NT2/D1 (cell line): ENCODE data around the gene ZNF528.

ENCODE experiments used
- DNase-seq: peaks from one replicate; pipeline ENCODE4 v3.0.0-alpha.2; 2011; ENCODE audit warnings: low read depth, low spot score
- H3K27me3 ChIP-seq: 2 replicates; pipeline ENCODE4 v1.6.0; 2011; ENCODE audit warnings: mild to moderate bottlenecking; ENCODE audit not compliant: insufficient read length, insufficient read depth
- H3K36me3 ChIP-seq: 2 replicates; pipeline ENCODE4 v1.6.1; 2011; ENCODE audit warnings: mild to moderate bottlenecking, low read length, mixed read lengths; ENCODE audit not compliant: insufficient read depth, insufficient read length
- H3K4me1 ChIP-seq: 2 replicates; pipeline ENCODE4 v1.5.1; 2011; ENCODE audit not compliant: insufficient read depth, insufficient read length
- H3K4me3 ChIP-seq: 2 replicates; pipeline ENCODE4 v1.5.1; 2011; ENCODE audit warnings: low read depth; ENCODE audit not compliant: insufficient read length
- H3K9ac ChIP-seq: 2 replicates; pipeline ENCODE4 v1.6.0; 2011; ENCODE audit warnings: low read depth; ENCODE audit not compliant: insufficient read length
- H3K9me3 ChIP-seq: 2 replicates; pipeline ENCODE4 v1.5.1; 2011; ENCODE audit warnings: mild to moderate bottlenecking, low read length; ENCODE audit not compliant: insufficient read depth
- SUZ12 ChIP-seq: IDR thresholded peaks from 2 replicates; pipeline ENCODE4 v1.6.1; 2011; ENCODE audit not compliant: insufficient read length, insufficient read depth; ENCODE audit errors: extremely low read depth
- YY1 ChIP-seq: IDR thresholded peaks from 2 replicates; pipeline ENCODE4 v1.6.1; 2011; ENCODE audit not compliant: insufficient read length, insufficient read depth
- ZNF274 ChIP-seq: IDR thresholded peaks from 2 replicates; pipeline ENCODE4 v1.6.1; 2011; ENCODE audit warnings: mild to moderate bottlenecking, low read depth, low read length

Gene ZNF528

DNA sequence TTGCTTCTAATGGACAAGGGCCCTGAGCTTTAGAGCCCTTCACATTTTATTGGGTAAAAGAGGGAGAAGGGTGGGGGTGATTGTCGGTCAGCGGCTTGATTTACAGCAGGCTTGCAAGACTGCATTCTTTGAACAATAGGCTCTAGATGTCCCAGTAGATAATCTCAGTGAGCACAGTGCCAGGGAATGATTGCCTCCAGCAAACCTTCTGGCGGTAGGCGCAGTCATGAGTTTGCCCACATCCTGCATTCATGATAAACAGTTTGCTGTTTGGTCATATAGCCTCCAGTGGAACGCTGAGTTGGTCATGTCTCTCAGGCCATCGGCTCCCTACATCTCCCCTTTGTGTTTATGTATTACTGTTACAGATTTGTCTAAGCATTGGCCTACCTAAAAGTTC, 12.6 kb downstream of the ZNF528 start:
- H3K9me3 ChIP-seq, result peaks cover 57% of the 10 kb centered on the region
- H3K27me3 ChIP-seq, result no peaks in the 10 kb centered on the region
- H3K36me3 ChIP-seq, result peaks cover 86% of the 10 kb centered on the region
- no peak overlapping the region for H3K4me3 ChIP-seq
- no peak for DNase-seq
- no peaks in the 10 kb centered on the region for H3K4me1 ChIP-seq
- no peak for TF ChIP-seq SUZ12
- no peak for TF ChIP-seq ZNF274
- TF ChIP-seq YY1, result no peak
- no peak overlapping the region for H3K9ac ChIP-seq

DNA sequence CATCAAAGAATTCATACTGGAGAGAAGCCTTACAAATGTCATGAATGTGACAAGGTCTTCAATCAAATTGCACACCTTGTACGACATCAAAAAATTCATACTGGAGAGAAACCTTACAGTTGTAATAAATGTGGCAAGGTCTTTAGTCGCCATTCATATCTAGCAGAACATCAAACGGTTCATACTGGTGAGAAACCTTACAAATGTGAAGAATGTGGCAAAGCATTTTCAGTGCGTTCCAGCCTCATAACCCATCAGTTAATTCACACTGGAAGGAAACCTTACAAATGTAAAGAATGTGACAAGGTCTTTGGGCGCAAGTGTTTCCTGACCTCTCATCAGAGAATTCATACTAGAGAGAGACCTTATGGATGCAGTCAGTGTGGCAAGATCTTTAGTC, 18.1 kb downstream of the ZNF528 start:
- H3K9ac ChIP-seq, result no peak overlapping the region
- TF ChIP-seq SUZ12, result no peak
- peak; percentile 41; the same call in 1 of the 2 replicates for TF ChIP-seq ZNF274
- no peak for DNase-seq
- H3K36me3 ChIP-seq, result peaks cover 42% of the 10 kb centered on the region
- no peaks in the 10 kb centered on the region for H3K27me3 ChIP-seq
- H3K4me1 ChIP-seq, result no peaks in the 10 kb centered on the region
- no peak overlapping the region for H3K4me3 ChIP-seq
- H3K9me3 ChIP-seq, result peaks cover 69% of the 10 kb centered on the region

DNA sequence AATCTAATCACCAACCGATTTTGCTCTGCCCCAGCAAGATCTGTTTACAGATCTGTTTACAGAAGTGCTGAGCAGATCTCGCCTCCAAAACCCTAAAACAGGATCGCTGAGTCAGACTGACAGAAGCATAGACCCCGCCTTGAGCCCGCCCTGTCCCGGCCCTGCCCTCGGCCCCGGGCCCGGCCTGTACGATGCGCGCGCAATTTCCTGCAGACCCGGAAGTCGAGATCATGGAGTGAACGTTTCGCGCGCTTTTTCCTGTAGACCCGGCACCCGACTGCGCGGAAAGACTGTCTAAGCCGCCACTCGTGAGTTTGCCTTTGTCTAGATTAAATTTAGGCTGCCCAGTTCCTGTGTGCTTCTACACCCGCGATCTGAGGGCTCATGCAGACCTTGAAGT, 31.3 kb downstream of the ZNF528 start, which contains the start of gene ZNF534:
Gene ZNF534 (plus strand): TSS at position 212 of the 400 bp plus-strand sequence. CDS start 2,327 bp downstream, outside the sequence.
- TF ChIP-seq SUZ12, result no peak
- TF ChIP-seq ZNF274, result no peak
- TF ChIP-seq YY1, result no peak
- DNase-seq, result no peak
- Histone ChIP-seq H3K9ac (no peak within 1 kb of the TSS), H3K9me3 (no peaks in the 10 kb centered on the region; the same call in 1 of the 2 replicates), H3K27me3 (no peaks in the 10 kb centered on the region), H3K4me1 (no peaks in the 10 kb centered on the region), H3K4me3 (no peak within 1 kb of the TSS), H3K36me3 (no peaks in the 10 kb centered on the region)

DNA sequence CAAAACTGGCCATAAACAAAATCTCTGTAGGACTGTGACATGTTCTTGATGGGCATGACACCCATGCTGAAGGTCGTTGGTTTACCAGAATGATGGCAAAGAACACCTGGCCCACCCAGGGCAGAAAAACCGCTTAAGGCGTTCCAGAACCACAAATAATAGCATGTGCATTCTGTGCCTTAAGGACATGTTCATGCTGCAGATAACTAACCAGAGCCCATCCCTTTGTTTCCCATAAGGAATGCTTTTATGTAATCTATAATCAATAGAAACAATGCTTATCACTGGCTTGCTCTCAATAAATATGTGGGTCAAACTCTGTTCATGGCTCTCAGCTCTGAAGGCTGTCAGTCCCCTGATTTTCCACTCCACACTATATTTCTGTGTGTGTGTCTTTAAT, 44.5 kb downstream of the ZNF528 start:
- no peak overlapping the region for H3K9ac ChIP-seq
- H3K9me3 ChIP-seq, result peaks cover 18% of the 10 kb centered on the region; the same call in 1 of the 2 replicates
- no peak overlapping the region for H3K4me3 ChIP-seq
- no peak for DNase-seq
- no peaks in the 10 kb centered on the region for H3K27me3 ChIP-seq
- H3K4me1 ChIP-seq, result no peaks in the 10 kb centered on the region
- no peaks in the 10 kb centered on the region for H3K36me3 ChIP-seq
- no peak for TF ChIP-seq ZNF274
- TF ChIP-seq YY1, result no peak
- TF ChIP-seq SUZ12, result no peak

DNA sequence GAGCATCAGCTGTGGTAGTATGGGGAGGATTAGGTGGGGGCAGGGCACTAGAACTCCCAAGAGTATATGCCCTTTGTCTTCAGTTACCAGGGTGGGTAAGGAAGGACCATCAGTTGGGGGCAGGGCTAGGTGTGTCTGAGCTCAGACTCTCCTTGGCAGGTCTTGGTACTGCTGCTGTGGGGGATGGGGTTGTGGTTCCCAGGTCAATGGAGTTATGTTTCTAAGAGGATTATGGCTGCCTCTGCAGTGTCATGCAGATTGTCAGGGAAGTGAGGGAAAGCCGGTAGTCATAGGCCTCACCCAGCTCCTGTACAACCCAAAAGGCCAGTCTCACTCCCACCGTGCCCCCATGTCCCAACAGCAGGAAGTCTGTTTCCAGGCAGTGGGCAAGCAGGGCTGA, 46.9 kb downstream of the ZNF528 start:
- Histone ChIP-seq H3K4me3 (no peak overlapping the region), H3K27me3 (no peaks in the 10 kb centered on the region), H3K36me3 (no peaks in the 10 kb centered on the region), H3K4me1 (no peaks in the 10 kb centered on the region), H3K9ac (no peak overlapping the region), H3K9me3 (peaks cover 14% of the 10 kb centered on the region; the same call in 1 of the 2 replicates)
- peak; percentile 57 for DNase-seq
- TF ChIP-seq ZNF274, result no peak
- no peak for TF ChIP-seq YY1
- no peak for TF ChIP-seq SUZ12

DNA sequence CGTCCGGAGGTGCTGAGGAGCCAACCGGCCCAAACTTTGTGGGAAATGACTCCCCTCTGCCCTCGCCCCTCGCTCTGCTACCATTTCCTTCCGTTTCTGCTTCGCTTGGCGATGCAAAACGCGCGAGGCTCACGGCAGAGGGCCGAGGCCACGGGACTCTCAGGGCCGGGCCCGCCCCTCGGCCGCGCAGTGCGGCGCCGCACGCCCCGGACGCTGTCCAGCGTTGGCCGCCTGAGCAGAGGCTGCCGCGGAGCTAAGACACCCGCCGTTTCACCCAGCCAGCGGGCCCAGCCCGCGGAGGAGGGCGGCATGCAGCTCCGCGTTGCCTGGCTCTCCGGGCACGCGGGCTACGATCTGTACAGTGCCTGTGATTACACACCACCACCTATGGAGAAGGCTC, 53.6 kb downstream of the ZNF528 start:
- TF ChIP-seq SUZ12, result no peak
- no peak for TF ChIP-seq YY1
- TF ChIP-seq ZNF274, result no peak
- H3K4me3 ChIP-seq, result no peak overlapping the region
- H3K27me3 ChIP-seq, result no peaks in the 10 kb centered on the region
- H3K9ac ChIP-seq, result no peak overlapping the region
- no peaks in the 10 kb centered on the region for H3K4me1 ChIP-seq
- H3K9me3 ChIP-seq, result peaks cover 28% of the 10 kb centered on the region
- peaks cover 20% of the 10 kb centered on the region for H3K36me3 ChIP-seq
- no peak for DNase-seq

DNA sequence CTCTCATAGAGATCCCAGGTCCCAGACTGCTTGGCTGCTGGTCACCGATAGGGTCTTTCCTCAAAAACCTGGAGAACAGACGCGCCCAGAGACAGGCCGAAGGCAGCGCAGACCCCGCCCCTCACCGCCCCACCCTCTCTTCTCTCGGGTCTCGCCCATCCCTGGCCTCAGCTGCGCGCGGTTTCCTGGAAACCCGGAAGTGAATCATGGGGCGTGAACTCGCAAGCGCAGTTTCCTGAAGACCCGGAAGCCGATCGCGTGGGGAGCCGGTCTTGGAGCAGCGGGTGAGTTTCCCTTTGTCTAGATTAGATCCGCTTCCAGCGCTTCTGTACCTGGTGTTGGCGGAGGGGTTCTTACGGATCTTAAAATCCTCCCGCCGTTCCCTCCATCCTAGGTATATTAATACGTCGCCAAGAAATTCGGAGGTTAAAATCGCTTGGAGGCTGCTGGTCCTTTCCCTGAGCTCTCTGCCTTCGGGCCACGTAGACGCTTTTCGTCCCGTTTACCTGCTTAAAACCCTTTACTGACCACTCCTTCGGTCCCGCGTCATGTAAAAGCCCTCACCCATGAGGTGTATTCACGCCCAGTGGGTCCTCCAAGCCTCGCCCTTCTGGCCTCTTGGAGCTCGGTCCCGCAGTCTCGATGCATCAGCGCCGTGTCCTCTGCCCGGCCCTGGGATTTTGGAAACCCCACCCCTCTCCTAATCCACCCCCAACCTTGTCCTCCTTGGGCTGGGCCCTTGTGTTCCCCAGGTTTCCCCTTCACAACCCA, 55.9 kb downstream of the ZNF528 start, which contains the start of gene ZNF578:
Gene ZNF578 (plus strand): TSS at position 230 of the 771 bp plus-strand sequence. CDS start 48,293 bp downstream, outside the sequence.
- TF ChIP-seq SUZ12 (no peak), ZNF274 (no peak), YY1 (no peak)
- Histone ChIP-seq H3K27me3 (no peaks in the 10 kb centered on the region), H3K4me1 (no peaks in the 10 kb centered on the region), H3K9ac (peak within 1 kb of the TSS; percentile 80), H3K36me3 (peaks cover 41% of the 10 kb centered on the region), H3K4me3 (peak within 1 kb of the TSS; percentile 94), H3K9me3 (peaks cover 40% of the 10 kb centered on the region)
- DNase-seq, result peak; percentile 89
